GM23338 (cell line): ENCODE data around the gene PRKCQ. TPM values are rescaled to one million over a fixed set of nuclear protein-coding genes. Genes with fewer than 3 reads are reported as not detected.

Experiments used
- ATAC-seq: fragments of 200-7000 bp; cut with Tn5 transposase; 3 replicates; pipeline ENCODE4 v1.9.1; 2020
- DNase-seq: peaks from one replicate; pipeline ENCODE4 v3.0.0-alpha.2; 2015; ENCODE audit warnings: low spot score
- H2AFZ ChIP-seq: fragments of 200-600 bp; sonication (generic); 2 replicates; pipeline ENCODE4 v1.8.0; 2016; ENCODE audit warnings: antibody characterized with exemption, mild to moderate bottlenecking, moderate library complexity
- H3F3A ChIP-seq: fragments of 200-600 bp; sonication (generic); replicated peaks from 2 replicates; pipeline ENCODE4 v1.8.0; 2017; ENCODE audit warnings: antibody characterized with exemption, mixed run types, low read depth
- H3K27ac ChIP-seq: fragments of 200-600 bp; sonication (generic); 2 replicates; pipeline ENCODE4 v1.6.1; 2016; ENCODE audit warnings: low read depth
- H3K27me3 ChIP-seq: fragments of 200-600 bp; sonication (generic); 2 replicates; pipeline ENCODE4 v1.8.0; 2016; ENCODE audit warnings: mild to moderate bottlenecking, mixed run types, moderate library complexity; ENCODE audit not compliant: insufficient read depth
- H3K36me3 ChIP-seq: fragments of 200-600 bp; sonication (generic); 2 replicates; pipeline ENCODE4 v1.8.0; 2016; ENCODE audit warnings: mild to moderate bottlenecking; ENCODE audit not compliant: insufficient read depth
- H3K4me1 ChIP-seq: fragments of 200-600 bp; sonication (generic); 2 replicates; pipeline ENCODE4 v1.8.0; 2016; ENCODE audit warnings: mild to moderate bottlenecking, moderate library complexity; ENCODE audit not compliant: insufficient read depth
- H3K4me2 ChIP-seq: fragments of 200-600 bp; sonication (generic); 2 replicates; pipeline ENCODE4 v1.7.1; 2017; ENCODE audit warnings: mixed run types
- H3K4me3 ChIP-seq: fragments of 200-600 bp; sonication (generic); 2 replicates; pipeline ENCODE4 v1.6.1; 2016; ENCODE audit warnings: mixed run types
- H3K79me2 ChIP-seq: fragments of 200-600 bp; sonication (generic); replicated peaks from 2 replicates; pipeline ENCODE4 v1.8.0; 2017; ENCODE audit warnings: mild to moderate bottlenecking; ENCODE audit not compliant: insufficient read depth
- H3K9me2 ChIP-seq: fragments of 200-600 bp; sonication (generic); 2 replicates; pipeline ENCODE4 v1.8.0; 2017; ENCODE audit not compliant: insufficient read depth
- H4K20me1 ChIP-seq: fragments of 200-600 bp; sonication (generic); replicated peaks from 2 replicates; pipeline ENCODE4 v1.8.0; 2017; ENCODE audit warnings: mild to moderate bottlenecking; ENCODE audit not compliant: insufficient read depth
- H3K27ac Mint-ChIP-seq: 2 replicates; pipeline ENCODE4 v1.8.0; 2020; ENCODE audit warnings: inconsistent platforms, mild to moderate bottlenecking, moderate library complexity, mixed read lengths
- H3K27me3 Mint-ChIP-seq: 3 replicates; pipeline ENCODE4 v1.8.0; 2022; ENCODE audit warnings: low read depth, mild to moderate bottlenecking, moderate library complexity, mixed read lengths, inconsistent platforms; ENCODE audit not compliant: insufficient read depth, poor library complexity
- H3K36me3 Mint-ChIP-seq: 3 replicates; pipeline ENCODE4 v1.8.0; 2021; ENCODE audit warnings: low read depth, mild to moderate bottlenecking, inconsistent platforms, moderate library complexity, mixed read lengths
- H3K4me1 Mint-ChIP-seq: 3 replicates; pipeline ENCODE4 v1.8.0; 2020; ENCODE audit warnings: mild to moderate bottlenecking, inconsistent platforms, mixed read lengths
- H3K4me3 Mint-ChIP-seq: 3 replicates; pipeline ENCODE4 v1.8.0; 2021; ENCODE audit warnings: moderate library complexity, mild to moderate bottlenecking, inconsistent platforms, mixed read lengths
- H3K9me3 Mint-ChIP-seq: 3 replicates; pipeline ENCODE4 v1.8.0; 2020; ENCODE audit warnings: moderate library complexity, mild to moderate bottlenecking, inconsistent platforms, mixed read lengths
- CREB1 ChIP-seq: fragments of 250-450 bp; sonication (Bioruptor Pico); IDR thresholded peaks from 2 replicates; pipeline ENCODE4 v1.5.0; 2020; ENCODE audit warnings: low read depth, mild to moderate bottlenecking, moderate library complexity
- EZH2phosphoT487 ChIP-seq: fragments of 200-600 bp; sonication (generic); IDR thresholded peaks from one replicate; pipeline ENCODE4 v1.8.1; 2018; ENCODE audit warnings: antibody characterized with exemption; ENCODE audit not compliant: unreplicated experiment
- JUNB ChIP-seq: IDR thresholded peaks from one replicate; pipeline ENCODE4 v1.6.1; 2016; ENCODE audit warnings: antibody characterized with exemption; ENCODE audit not compliant: unreplicated experiment
- NANOG ChIP-seq: IDR thresholded peaks from 2 replicates; pipeline ENCODE4 v1.6.1; 2016; ENCODE audit warnings: antibody characterized with exemption, borderline replicate concordance
- POLR2AphosphoS5 ChIP-seq: IDR thresholded peaks from 2 replicates; pipeline ENCODE4 v1.6.1; 2016; ENCODE audit warnings: antibody characterized with exemption, low read depth
- ZNF114 ChIP-seq: fragments of 250-450 bp; sonication (Bioruptor Pico); IDR thresholded peaks from 2 replicates; pipeline ENCODE4 v1.5.0; 2020; ENCODE audit warnings: mild to moderate bottlenecking, moderate library complexity
- ZNF331 ChIP-seq: fragments of 250-450 bp; sonication (Bioruptor Pico); IDR thresholded peaks from 2 replicates; pipeline ENCODE4 v1.5.0; 2020; ENCODE audit warnings: low read depth, mild to moderate bottlenecking, moderate library complexity
- polyA plus RNA-seq: library from polyadenylated mRNA; unstranded; fragments of >200 nt; fragmentation: Nextera tagmentation; extraction: Ambion mirVana; gene quantifications from 2 replicates; pipeline ENCODE4 v1.2.1, GENCODE V29; 2016
- total RNA-seq: library from RNA; depleted of rRNA; stranded (reverse); fragments of >200 nt; shearing (Covaris generic); gene quantifications from 2 replicates; pipeline ENCODE4 v1.2.3, GENCODE V29; 2014
- TF ChIP-seq, protein P1 (sequence below), 2 experiments: fragments of 200-600 bp in 1 of 2; sonication (generic) in 1 of 2; conservative IDR thresholded peaks; 2 replicates each; pipeline versions ENCODE4 v1.5.1 to v1.6.1; 2016 to 2017; ENCODE audit warnings: antibody characterized with exemption in 2 of 2, low read depth in 2 of 2, mild to moderate bottlenecking in 2 of 2, moderate library complexity in 1 of 2
- TF ChIP-seq, protein P2 (sequence below): fragments of 250-450 bp; sonication (Bioruptor Pico); IDR thresholded peaks from 2 replicates; pipeline ENCODE4 v1.5.0; 2020; ENCODE audit warnings: mild to moderate bottlenecking, moderate library complexity

The PRKCQ gene
- total and polyA plus RNA-seq, 2 experiments from 2014 or later, result 12.6 to 28.5 TPM

DNA sequence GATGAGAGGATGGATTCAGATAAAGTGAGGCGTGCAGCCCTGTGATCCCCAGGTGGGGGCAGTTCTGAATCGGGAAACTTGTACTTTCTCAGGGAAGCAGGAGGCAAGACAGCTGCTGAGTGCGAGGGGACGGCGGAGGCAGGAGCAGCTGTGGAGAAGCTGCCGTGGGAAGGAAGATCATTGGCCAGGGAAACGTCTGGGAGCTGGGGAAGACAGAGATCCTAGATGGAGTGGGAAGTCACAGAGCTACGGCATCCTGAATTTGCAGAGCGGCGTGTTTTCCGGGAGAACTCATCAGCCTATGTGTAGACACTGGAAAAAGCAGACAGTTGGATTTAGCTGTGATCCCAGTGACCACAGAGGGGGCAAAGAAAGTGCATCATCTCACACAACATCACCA is 9.2 kb downstream of the PRKCQ start:
- no peak for DNase-seq
- H3K27me3 ChIP-seq, result no peaks in the 10 kb centered on the region
- no peak overlapping the region for H3K27ac Mint-ChIP-seq
- H3K27me3 Mint-ChIP-seq, result no peaks in the 10 kb centered on the region
- no peak for ATAC-seq
- no peaks in the 10 kb centered on the region for H3F3A ChIP-seq
- peak overlapping the region; percentile 50; the same call in 1 of the 2 replicates for H3K27ac ChIP-seq
- H3K9me3 Mint-ChIP-seq, result no peaks in the 10 kb centered on the region; the same call in 2 of the 3 replicates
- H3K4me1 ChIP-seq, result no peaks in the 10 kb centered on the region
- H2AFZ ChIP-seq, result no peak overlapping the region
- peaks cover 83% of the 10 kb centered on the region for H3K79me2 ChIP-seq
- peaks cover 11% of the 10 kb centered on the region for H3K4me1 Mint-ChIP-seq
- H3K36me3 Mint-ChIP-seq, result peaks cover 6% of the 10 kb centered on the region; the same call in 1 of the 3 replicates
- TF ChIP-seq CREB1, result no peak
- TF ChIP-seq, protein P1, sequence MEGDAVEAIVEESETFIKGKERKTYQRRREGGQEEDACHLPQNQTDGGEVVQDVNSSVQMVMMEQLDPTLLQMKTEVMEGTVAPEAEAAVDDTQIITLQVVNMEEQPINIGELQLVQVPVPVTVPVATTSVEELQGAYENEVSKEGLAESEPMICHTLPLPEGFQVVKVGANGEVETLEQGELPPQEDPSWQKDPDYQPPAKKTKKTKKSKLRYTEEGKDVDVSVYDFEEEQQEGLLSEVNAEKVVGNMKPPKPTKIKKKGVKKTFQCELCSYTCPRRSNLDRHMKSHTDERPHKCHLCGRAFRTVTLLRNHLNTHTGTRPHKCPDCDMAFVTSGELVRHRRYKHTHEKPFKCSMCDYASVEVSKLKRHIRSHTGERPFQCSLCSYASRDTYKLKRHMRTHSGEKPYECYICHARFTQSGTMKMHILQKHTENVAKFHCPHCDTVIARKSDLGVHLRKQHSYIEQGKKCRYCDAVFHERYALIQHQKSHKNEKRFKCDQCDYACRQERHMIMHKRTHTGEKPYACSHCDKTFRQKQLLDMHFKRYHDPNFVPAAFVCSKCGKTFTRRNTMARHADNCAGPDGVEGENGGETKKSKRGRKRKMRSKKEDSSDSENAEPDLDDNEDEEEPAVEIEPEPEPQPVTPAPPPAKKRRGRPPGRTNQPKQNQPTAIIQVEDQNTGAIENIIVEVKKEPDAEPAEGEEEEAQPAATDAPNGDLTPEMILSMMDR (conservative IDR thresholded peaks at IDR 0.05; ENCODE audit: low read depth in 2 of 2), result 0 out of 4 replicates have a peak, but pooled peaks of 1 of the 2 experiments have one; percentile 1
- peaks cover 5% of the 10 kb centered on the region; the same call in 1 of the 2 replicates for H3K36me3 ChIP-seq
- H3K4me2 ChIP-seq, result no peak overlapping the region
- H3K4me3 Mint-ChIP-seq, result no peak overlapping the region
- no peaks in the 10 kb centered on the region for H3K9me2 ChIP-seq
- H4K20me1 ChIP-seq, result peaks cover 4% of the 10 kb centered on the region; the same call in 1 of the 2 replicates
- no peak overlapping the region for H3K4me3 ChIP-seq

DNA sequence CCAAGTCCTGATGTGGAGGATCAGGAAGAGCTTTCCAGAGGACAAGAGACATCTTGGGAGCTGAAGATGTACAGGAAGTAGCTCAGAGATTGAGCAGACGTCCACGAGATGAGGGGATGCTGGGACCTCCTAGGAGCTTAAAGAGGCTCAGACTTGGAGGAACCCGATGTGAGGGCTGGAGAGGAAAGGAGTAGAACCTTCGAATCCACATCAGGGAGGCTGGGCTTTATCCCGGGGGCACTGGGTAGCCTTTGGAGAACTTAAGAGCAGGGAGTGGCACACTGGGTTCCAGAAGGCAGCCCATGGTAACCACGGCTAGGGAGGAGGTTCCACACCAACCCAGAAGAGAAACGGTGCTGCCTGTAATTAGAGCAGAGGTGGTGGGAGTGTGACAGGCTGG is 10.8 kb downstream of the PRKCQ start:
- peaks cover 6% of the 10 kb centered on the region; the same call in 1 of the 3 replicates for H3K36me3 Mint-ChIP-seq
- no peak overlapping the region for H3K4me3 Mint-ChIP-seq
- H3K27me3 ChIP-seq, result no peaks in the 10 kb centered on the region
- H3K9me3 Mint-ChIP-seq, result no peaks in the 10 kb centered on the region; the same call in 2 of the 3 replicates
- H4K20me1 ChIP-seq, result peaks cover 5% of the 10 kb centered on the region; the same call in 1 of the 2 replicates
- H3K4me1 ChIP-seq, result peaks cover 4% of the 10 kb centered on the region; the same call in 1 of the 2 replicates
- no peak for ATAC-seq
- H3K79me2 ChIP-seq, result peaks cover 67% of the 10 kb centered on the region
- H3K9me2 ChIP-seq, result no peaks in the 10 kb centered on the region
- H3K4me3 ChIP-seq, result no peak overlapping the region
- H3K4me1 Mint-ChIP-seq, result peaks cover 16% of the 10 kb centered on the region
- TF ChIP-seq, protein P1 (conservative IDR thresholded peaks at IDR 0.05; ENCODE audit: low read depth in 2 of 2), result no peak
- TF ChIP-seq EZH2phosphoT487, result no peak
- TF ChIP-seq ZNF114, result no peak
- TF ChIP-seq POLR2AphosphoS5, result no peak
- TF ChIP-seq NANOG, result no peak
- TF ChIP-seq, protein P2, sequence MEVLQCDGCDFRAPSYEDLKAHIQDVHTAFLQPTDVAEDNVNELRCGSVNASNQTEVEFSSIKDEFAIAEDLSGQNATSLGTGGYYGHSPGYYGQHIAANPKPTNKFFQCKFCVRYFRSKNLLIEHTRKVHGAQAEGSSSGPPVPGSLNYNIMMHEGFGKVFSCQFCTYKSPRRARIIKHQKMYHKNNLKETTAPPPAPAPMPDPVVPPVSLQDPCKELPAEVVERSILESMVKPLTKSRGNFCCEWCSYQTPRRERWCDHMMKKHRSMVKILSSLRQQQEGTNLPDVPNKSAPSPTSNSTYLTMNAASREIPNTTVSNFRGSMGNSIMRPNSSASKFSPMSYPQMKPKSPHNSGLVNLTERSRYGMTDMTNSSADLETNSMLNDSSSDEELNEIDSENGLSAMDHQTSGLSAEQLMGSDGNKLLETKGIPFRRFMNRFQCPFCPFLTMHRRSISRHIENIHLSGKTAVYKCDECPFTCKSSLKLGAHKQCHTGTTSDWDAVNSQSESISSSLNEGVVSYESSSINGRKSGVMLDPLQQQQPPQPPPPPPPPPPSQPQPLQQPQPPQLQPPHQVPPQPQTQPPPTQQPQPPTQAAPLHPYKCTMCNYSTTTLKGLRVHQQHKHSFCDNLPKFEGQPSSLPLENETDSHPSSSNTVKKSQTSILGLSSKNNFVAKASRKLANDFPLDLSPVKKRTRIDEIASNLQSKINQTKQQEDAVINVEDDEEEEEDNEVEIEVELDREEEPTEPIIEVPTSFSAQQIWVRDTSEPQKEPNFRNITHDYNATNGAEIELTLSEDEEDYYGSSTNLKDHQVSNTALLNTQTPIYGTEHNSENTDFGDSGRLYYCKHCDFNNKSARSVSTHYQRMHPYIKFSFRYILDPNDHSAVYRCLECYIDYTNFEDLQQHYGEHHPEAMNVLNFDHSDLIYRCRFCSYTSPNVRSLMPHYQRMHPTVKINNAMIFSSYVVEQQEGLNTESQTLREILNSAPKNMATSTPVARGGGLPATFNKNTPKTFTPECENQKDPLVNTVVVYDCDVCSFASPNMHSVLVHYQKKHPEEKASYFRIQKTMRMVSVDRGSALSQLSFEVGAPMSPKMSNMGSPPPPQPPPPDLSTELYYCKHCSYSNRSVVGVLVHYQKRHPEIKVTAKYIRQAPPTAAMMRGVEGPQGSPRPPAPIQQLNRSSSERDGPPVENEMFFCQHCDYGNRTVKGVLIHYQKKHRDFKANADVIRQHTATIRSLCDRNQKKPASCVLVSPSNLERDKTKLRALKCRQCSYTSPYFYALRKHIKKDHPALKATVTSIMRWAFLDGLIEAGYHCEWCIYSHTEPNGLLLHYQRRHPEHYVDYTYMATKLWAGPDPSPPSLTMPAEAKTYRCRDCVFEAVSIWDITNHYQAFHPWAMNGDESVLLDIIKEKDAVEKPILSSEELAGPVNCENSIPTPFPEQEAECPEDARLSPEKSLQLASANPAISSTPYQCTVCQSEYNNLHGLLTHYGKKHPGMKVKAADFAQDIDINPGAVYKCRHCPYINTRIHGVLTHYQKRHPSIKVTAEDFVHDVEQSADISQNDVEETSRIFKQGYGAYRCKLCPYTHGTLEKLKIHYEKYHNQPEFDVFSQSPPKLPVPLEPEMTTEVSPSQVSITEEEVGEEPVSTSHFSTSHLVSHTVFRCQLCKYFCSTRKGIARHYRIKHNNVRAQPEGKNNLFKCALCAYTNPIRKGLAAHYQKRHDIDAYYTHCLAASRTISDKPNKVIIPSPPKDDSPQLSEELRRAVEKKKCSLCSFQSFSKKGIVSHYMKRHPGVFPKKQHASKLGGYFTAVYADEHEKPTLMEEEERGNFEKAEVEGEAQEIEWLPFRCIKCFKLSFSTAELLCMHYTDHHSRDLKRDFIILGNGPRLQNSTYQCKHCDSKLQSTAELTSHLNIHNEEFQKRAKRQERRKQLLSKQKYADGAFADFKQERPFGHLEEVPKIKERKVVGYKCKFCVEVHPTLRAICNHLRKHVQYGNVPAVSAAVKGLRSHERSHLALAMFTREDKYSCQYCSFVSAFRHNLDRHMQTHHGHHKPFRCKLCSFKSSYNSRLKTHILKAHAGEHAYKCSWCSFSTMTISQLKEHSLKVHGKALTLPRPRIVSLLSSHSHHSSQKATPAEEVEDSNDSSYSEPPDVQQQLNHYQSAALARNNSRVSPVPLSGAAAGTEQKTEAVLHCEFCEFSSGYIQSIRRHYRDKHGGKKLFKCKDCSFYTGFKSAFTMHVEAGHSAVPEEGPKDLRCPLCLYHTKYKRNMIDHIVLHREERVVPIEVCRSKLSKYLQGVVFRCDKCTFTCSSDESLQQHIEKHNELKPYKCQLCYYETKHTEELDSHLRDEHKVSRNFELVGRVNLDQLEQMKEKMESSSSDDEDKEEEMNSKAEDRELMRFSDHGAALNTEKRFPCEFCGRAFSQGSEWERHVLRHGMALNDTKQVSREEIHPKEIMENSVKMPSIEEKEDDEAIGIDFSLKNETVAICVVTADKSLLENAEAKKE (CRISPR knock-in tag), result no peak
- TF ChIP-seq JUNB, result no peak
- TF ChIP-seq CREB1, result no peak
- no peak for TF ChIP-seq ZNF331 (CRISPR knock-in tag)
- no peak overlapping the region for H3K27ac Mint-ChIP-seq
- no peak overlapping the region for H3K27ac ChIP-seq
- peaks cover 5% of the 10 kb centered on the region; the same call in 1 of the 2 replicates for H3K36me3 ChIP-seq
- no peaks in the 10 kb centered on the region for H3K27me3 Mint-ChIP-seq
- H3F3A ChIP-seq, result no peaks in the 10 kb centered on the region
- H2AFZ ChIP-seq, result no peak overlapping the region
- no peak overlapping the region for H3K4me2 ChIP-seq
- no peak for DNase-seq
